Effector CD8-positive, alpha-beta T cell (primary cell): ENCODE results near the gene METTL23.
A peak's percentile ranks its signal among the peaks of the same experiment; 100 is the strongest.
"Not testable (repeated sequence)": the region's sequence is repeated elsewhere in the genome, so short reads cannot be mapped to it uniquely, and the experiment has no call there.

Source experiments
- DNase-seq: peaks from one replicate; lab custom pipeline; 2025; lab: John Stamatoyannopoulos, UW

Gene METTL23

DNA sequence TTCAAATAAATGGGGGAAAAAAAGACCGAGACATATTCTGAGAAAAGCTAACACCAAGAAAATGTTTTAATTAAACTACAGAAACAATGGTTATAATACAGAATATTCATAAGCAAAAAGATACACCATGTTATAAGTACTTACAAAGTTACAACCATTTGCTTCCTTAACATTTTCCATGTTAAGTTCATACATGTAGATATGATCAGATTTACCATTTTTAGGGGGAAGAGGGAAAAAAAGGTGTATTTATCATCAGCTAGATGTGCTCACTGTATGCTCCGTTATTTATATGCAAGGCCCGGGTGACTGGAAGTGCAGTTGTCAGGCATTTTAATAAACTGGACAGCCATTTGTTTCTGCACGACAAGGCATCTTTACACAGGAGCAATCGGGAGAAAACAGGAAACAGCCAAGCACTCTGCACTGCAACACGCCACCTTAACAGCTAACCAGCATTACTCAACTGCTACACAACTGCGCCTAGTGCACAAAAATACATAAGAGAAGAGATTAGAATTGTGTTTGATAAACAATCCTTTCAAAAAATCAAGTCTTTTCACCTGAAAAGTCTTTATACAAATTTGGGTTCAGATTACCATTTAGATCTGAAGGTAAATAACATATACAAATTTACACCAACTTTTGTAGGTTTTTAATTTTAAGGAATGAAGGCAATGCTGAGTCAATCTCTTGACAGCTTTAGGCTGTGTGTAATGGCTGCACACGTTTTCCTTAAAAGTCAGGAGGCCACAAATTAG is 7.6 kb downstream of the METTL23 start:
- DNase-seq = no peak

DNA sequence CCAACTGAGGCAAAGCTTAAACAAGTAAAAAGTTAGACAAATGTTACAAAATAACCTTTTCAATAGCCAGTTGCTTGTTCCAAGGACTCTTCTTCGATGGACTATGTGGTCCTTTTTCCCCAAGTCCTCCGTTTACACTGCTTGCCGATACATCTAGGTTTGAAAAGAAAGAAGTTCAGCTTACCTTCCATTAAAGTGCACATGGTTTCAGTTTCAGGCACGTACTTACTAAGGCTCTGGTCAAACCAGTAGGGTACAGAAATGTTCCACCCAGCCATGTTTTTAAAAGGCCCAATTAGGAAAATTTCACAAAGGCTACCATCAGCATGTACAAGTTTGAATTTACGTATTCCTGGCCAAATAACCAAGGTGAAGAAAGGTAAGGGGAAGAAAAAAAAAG is 8.4 kb downstream of the METTL23 start:
- DNase-seq = no peak

DNA sequence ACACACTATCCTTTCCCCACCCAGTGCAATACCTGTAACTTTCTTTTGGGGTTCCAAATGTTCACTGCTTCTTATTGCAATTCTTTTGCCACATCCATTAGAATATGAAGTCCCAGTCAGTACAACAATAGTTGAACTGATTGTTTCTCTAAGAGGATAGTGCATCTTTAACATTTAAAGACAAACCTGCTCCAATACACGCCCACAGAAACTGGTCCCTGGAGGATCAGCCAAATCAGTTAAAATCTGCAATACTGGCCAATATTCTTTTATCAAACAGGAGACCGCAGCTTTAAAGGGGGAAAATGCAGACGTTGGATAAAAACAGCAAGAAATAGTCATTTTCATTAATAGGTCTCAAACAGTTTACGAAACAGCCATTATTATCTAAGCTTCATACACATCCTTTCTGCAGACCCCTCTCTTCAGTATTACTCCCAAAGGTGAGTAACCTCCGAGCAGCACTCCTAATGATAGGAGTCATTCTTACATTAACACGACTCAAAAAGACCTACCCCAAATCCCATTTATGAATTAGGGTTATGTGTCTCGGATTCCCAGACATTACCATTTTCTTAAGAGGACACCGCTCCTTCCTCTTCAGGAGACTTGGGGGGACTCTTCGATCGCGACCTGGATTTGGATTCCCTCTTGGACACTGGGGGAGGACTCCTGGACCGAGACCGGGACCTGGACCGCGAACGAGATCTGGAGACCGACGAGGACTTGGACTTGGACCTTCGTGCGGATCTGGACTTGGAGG is 9.1 kb downstream of the METTL23 start:
- DNase-seq = no peak

DNA sequence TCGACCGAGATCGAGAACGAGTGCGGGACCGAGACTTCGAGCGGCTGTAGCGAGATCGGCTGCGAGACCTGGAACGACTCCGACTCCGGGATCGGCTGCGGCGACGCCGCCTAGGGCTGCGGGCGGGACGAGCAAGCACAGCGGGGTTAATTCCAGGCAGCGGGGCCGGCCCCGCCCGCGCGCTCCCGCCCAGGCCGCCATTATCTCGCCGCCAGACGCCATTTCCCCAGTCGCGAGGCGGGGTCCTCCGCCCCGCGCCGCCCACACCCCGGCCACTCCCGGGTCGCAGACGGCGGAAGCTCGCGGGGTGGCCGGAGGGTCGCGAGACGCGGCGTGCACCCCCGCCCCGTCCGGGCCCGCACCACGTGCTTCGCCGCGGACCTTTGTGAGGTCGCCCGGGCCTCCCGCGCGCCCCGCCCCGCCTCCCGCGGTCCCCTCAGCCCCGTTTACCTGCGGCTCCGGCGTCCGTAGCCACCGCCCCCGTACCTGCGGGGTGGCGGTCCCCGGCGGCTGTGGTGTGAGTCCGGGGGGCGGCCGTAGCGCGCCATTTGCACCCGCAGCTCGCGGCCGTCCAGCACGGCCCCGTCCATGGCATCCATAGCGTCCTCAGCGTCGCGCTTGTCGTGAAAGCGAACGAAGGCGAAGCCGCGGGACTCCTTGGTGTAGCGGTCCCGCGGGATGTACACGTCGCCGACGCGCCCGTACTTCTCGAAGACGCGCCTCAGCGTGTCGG is 9.9 kb downstream of the METTL23 start:
- peak; percentile 40 for DNase-seq

DNA sequence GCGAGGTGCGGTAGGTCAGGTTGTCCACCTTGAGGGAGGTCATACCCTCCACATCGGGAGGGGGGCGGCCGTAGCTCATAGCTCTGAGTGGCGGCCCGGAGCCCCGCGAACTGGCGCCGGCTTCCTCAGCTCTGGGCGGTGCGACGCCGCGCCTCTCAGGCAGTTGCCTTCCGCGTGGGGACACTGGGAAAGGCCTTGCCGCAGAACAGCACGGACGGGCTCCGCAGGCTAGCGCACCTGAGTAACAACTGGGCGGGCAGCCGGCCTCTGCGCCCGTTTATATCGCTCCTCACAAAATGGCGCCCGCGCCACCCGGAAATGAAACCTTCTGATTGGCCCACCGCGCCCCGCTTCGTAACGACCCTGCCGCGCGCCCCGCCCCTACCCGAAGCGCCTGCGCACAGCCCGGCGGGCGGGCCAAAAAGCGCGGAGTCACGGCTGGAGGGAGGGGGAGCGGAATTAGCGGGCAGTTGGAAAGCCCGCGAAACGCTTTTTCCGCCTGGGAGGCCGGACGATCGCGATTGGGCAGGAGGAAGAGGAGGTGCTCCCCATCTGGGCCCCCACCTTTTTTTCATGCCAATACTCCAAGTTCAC is 10.5 kb downstream of the METTL23 start, which contains the start of gene SRSF2:
Gene SRSF2, minus strand, starts transcription at position 250 of the 594 bp plus-strand sequence. Its CDS starts 171 bp downstream, at position 79.
- peak; percentile 98 for DNase-seq

DNA sequence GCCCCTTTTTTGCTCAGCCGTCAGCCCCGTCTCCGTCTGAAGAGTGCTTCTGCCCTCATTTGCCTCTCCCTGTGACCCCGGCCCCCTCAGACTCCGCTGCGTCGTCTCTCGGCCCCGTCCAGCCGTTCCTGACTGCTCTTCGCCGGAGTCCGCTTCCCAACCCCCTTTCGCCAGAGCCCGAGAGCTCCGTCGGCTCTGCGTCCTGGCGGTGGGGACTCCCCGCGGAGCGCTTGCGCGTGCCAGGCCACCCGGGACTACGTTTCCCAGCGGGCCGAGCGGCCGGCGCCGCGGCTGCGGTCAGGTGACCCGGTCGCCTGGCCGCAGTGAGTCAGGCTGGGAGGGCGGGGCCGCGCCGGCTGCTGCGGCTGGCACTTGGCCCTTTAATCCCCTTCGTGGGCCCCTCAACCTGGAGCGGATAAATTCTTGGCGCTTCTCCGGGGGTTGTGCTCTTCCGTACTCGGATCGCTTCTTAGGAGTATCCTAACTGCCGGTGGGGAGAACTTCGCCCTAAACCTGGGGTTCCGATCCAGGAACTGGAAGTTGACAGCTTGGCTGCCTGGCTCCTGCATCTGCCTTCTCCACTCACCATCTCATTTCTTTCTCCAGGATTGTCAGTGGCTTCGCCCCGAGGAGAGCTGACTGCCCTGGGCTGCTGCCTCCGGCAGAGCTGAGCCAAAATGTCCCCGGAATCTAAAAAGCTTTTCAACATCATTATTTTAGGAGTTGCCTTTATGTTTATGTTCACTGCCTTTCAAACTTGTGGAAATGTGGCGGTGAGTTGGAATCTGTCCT is 11.2 kb downstream of the METTL23 start, which contains the start of gene MFSD11:
Gene MFSD11, plus strand, starts transcription at position 444 of the 792 bp plus-strand sequence. Its CDS starts 234 bp downstream, at position 678.
- DNase-seq = peak; percentile 85

DNA sequence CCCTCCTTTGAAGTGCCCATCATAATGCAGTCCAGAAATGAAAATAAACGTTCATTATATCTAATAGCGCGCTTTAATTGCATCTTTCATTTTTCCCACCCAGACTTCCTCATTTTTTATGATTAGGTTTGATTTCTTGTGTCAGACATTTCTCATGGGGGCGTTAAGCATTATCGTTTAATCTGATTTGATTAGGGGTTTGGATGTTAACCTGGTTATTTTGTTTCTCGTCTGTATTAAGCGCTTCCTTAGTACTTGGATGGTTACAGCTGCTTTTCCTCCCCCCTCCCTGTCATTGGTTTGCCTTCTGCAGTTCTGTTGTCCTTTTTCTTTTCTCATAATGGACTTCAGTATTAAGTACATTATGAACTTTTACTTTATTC is 11.8 kb downstream of the METTL23 start:
- DNase-seq = no peak

DNA sequence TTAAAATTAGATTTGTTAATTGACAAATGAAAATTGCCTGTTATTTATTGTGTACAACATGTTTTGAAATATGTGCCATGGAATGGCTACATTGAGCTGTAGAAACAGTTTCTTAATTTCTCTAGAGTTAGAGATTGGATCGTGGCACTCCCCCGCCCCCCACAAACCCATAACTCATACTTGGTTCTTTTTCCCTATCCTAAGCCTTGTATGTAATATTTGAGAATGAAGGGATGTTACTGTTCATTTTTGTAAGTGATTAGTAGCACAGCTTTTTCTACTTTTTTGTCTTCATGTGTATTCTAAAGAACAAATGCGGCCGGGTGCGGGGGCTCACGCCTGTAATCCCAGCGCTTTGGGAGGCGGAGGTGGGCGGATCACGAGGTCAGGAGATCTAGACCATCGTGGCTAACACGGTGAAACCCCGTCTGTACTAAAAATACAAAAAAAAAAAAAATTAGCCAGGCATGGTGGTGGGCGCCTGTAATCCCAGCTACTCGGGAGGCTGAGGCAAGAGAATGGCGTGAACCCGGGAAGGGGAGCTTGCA is 13.0 kb downstream of the METTL23 start:
- not testable (repeated sequence) for DNase-seq

GRCh38 chr17:76740329-76741118 is 13.9 kb downstream of the METTL23 start:
- no peak for DNase-seq

GRCh38 chr17:76742958-76743357 is 16.3 kb downstream of the METTL23 start:
- no peak for DNase-seq

GRCh38 chr17:76744747-76745146 is 18.1 kb downstream of the METTL23 start:
- no peak for DNase-seq

DNA sequence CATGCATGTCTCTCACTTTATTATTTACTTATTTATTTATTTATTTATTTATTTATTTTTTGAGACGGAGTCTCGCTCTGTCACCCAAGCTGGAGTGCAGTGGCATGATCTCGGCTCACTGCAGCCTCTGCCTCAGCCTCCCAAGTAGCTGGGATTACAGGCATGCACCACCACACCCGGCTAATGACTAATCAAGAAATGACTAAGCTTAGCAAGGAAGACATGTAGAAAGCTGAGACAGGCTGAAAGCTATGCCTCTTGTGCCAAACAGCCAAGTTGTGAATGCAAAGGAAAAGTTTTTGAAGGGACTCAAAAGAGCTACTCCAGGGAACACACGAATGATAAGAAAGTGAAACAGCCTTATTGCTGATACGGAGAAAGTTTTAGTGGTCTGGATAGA is 19.1 kb downstream of the METTL23 start:
- not testable (repeated sequence) for DNase-seq

DNA sequence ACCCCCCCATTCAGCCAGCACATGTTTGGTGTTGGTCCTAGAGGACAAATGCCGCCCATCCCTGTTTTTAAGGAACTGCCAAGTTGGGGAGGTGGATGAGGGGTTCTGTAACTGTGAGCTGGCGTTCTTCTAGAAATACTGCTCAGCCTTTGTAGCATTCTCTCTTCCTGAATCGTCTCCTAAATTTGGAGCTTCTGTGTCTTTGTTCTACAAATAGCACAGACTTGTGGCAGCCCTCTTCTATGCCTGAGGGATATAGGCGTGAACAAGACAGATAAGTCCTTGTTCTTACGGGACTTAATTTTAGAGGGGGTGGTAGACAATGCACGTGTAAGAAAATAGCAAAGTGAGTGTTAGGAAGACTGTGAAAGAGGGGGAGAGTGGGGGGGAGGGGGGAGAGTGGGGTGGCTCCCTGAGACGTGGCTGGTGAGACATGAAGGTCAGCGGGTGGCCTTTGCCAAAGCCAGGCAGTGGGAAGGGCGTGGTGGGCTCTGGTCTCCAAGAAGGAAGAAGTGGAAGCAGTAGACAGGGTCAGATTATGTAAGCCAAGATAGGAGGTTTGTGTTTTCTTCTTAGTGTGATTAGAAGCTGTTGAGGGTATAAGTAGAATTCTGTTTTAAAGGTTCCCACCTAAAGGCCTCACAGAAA is 21.2 kb downstream of the METTL23 start:
- DNase-seq = no peak

GRCh38 chr17:76748657-76749056 is 22.0 kb downstream of the METTL23 start:
- DNase-seq = no peak

DNA sequence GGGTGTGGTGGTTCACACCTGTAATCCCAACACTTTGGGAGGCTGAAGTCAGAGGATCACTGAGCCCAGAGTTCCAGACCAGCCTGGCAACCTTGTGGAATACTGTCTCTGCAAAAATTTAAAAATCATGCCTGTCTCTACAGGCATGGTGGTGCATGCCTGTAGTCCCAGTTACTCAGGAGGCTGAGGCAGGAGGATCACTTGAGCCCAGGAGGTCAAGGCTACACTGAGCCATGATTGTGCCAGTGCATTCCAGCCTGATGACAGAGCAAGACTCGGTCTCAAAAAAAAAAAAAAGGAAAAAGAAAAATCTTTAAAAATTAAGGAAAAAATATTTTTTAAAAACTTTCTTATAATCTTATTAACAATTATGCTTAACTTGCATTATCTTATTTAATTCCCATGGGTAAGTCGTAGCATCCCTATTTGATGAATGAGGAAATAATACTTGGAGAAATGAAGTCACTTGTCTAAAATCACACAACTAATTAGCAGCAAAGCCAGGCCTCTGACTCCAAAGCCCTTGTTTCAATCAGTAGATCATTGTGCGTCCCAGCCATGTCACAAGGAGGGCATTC is 24.9 kb downstream of the METTL23 start:
- DNase-seq = no peak

DNA sequence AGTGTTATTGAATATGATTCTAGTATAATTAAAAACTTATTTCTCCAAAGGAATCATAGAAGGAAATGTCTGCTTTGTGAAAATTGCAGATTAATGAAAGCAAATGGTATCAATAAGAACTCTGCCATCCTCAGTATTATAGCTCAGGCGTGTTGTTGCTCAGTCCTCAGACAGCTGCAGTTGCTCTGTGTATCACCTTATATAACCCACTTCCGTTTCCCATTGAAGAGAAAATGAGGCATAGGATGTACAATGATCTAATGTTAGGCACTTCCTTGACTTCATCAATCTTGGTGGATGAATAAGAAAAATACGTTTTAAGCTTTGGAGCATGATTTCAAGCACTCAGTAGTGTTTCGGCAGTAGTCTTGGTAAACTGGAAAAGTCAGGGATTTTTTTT is 25.4 kb downstream of the METTL23 start:
- DNase-seq = no peak

GRCh38 chr17:76753061-76753961 is 26.7 kb downstream of the METTL23 start:
- no peak for DNase-seq

DNA sequence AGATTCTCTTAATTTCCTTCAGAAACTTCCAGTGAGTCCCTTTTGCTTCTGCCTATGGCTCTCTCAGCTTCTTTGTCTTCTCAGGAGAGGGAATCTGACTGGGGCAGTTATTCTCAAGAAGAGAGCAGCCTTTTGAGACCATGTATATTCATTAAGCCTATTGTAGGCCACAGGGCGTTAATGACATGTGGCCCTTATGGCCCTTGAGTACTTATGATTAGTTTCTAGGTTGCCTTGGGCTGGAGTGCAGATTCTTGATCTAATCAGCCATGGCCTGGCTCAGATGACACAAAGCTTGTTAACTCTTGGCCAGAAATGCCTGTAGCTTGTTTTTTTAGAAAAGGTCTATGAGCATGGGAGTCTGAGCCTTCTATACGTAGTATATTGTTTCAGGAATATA is 28.6 kb downstream of the METTL23 start:
- no peak for DNase-seq
